Measurements from ENCODE around the gene SPINT2. TPM values are rescaled to one million over a fixed set of nuclear protein-coding genes. Genes with fewer than 3 reads are reported as not detected.

Gene SPINT2
- 10 to 100 TPM; 56.2 to 68.4 TPM for total RNA-seq

- no peaks in the 10 kb centered on the region for H3K27me3 Mint-ChIP-seq
- H3K27ac Mint-ChIP-seq: peak within 1 kb of the TSS; percentile 97
- H3K9me3 Mint-ChIP-seq: no peaks in the 10 kb centered on the region
- DNase-seq: peak; percentile 68
- peaks cover 41% of the 10 kb centered on the region for H3K4me1 Mint-ChIP-seq (ENCODE audit: low read depth)
- POLR2A ChIA-PET: interaction anchor here (0.6 to 3.2 kb wide), 5 partner anchors 9 to 138 kb away, joined by 3 to 13 read pairs (median 3); partner anchors contain the start of genes FAM98C and KCNK6
- peak; percentile 48 for ATAC-seq
- CTCF ChIA-PET: interaction anchor here (0.8 to 5.3 kb wide), 11 partner anchors 8 to 362 kb away, joined by 3 to 30 read pairs (median 4); partner anchors contain the start of genes CATSPERG, KCNK6 and PPP1R14A
- no peaks in the 10 kb centered on the region for H3K36me3 Mint-ChIP-seq (ENCODE audit: low read depth)
- no peak for TF ChIP-seq CTCF (IDR thresholded peaks at IDR 0.05)
- peak within 1 kb of the TSS; percentile 78 for H3K4me3 Mint-ChIP-seq
- intact Hi-C loops (cut with micrococcal nuclease): loop anchor here (10.0 kb wide), 1 partner anchor 50 kb away; the partner anchor contains the start of genes KCNK6 and YIF1B
These were observed at the start of gene SPINT2 for GRCh38 chr19:38264486-38265212. Gene SPINT2 (plus strand): TSS chr19:38264573. CDS start chr19:38264893, 320 bp downstream.

GRCh38 chr19:38216785-38217641, 47.4 kb upstream of the SPINT2 start:
- Mint-ChIP-seq H3K9me3 (no peaks in the 10 kb centered on the region), H3K4me1 (ENCODE audit: low read depth) (peaks cover 13% of the 10 kb centered on the region), H3K36me3 (ENCODE audit: low read depth) (peaks cover 3% of the 10 kb centered on the region), H3K4me3 (no peak overlapping the region), H3K27me3 (peaks cover 56% of the 10 kb centered on the region), H3K27ac (no peak overlapping the region)
- ChIA-PET CTCF (no interaction called here), POLR2A (interaction anchor here (1.4 kb wide), 1 partner anchor 75 kb away, joined by 3 read pairs; no protein-coding TSS in a partner anchor)
- DNase-seq (no peak), ATAC-seq (no peak)
- TF ChIP-seq CTCF (IDR thresholded peaks at IDR 0.05): no peak
- intact Hi-C loops (cut with micrococcal nuclease): loop anchor here (10.0 kb wide), 1 partner anchor 72 kb away; no protein-coding TSS in a partner anchor

- DNase-seq (no peak), ATAC-seq (no peak)
- intact Hi-C loops (cut with micrococcal nuclease): loop anchor here (10.0 kb wide), 1 partner anchor 73 kb away; no protein-coding TSS in a partner anchor
- Mint-ChIP-seq H3K27ac (no peak overlapping the region), H3K36me3 (ENCODE audit: low read depth) (peaks cover 3% of the 10 kb centered on the region), H3K9me3 (no peaks in the 10 kb centered on the region), H3K27me3 (peaks cover 55% of the 10 kb centered on the region), H3K4me1 (ENCODE audit: low read depth) (peaks cover 17% of the 10 kb centered on the region), H3K4me3 (no peak overlapping the region)
- TF ChIP-seq CTCF (IDR thresholded peaks at IDR 0.05): no peak
- ChIA-PET POLR2A (no interaction called here), CTCF (no interaction called here)
These were observed 46.2 kb upstream of the SPINT2 start for GRCh38 chr19:38218204-38218603.

- H3K4me1 Mint-ChIP-seq (ENCODE audit: low read depth): peaks cover 12% of the 10 kb centered on the region
- intact Hi-C loops (cut with micrococcal nuclease): loop anchor here (10.0 kb wide), 1 partner anchor 74 kb away; no protein-coding TSS in a partner anchor
- TF ChIP-seq CTCF (IDR thresholded peaks at IDR 0.05): no peak
- H3K36me3 Mint-ChIP-seq (ENCODE audit: low read depth): no peaks in the 10 kb centered on the region
- no peak for DNase-seq
- H3K9me3 Mint-ChIP-seq: no peaks in the 10 kb centered on the region
- CTCF ChIA-PET: no interaction called here
- H3K27ac Mint-ChIP-seq: no peak overlapping the region
- ATAC-seq: no peak
- peaks cover 56% of the 10 kb centered on the region for H3K27me3 Mint-ChIP-seq
- H3K4me3 Mint-ChIP-seq: no peak overlapping the region
- POLR2A ChIA-PET: no interaction called here
These were observed 45.2 kb upstream of the SPINT2 start for GRCh38 chr19:38219221-38219620.
